B cell (primary cell): Measurements from ENCODE around the gene PMVK.

Experiments
- EZH2 ChIP-seq: IDR thresholded peaks from 2 replicates; pipeline ENCODE4 v1.6.1; 2012; ENCODE audit warnings: borderline replicate concordance, low read depth, mild to moderate bottlenecking, moderate library complexity, low read length; ENCODE audit not compliant: insufficient read depth, poor library complexity, severe bottlenecking
- TF ChIP-seq, protein P1 (sequence below): fragments of 200-600 bp; IDR thresholded peaks from one replicate; pipeline ENCODE4 v1.8.0; 2022; ENCODE audit warnings: antibody characterized with exemption, mild to moderate bottlenecking

DNA sequence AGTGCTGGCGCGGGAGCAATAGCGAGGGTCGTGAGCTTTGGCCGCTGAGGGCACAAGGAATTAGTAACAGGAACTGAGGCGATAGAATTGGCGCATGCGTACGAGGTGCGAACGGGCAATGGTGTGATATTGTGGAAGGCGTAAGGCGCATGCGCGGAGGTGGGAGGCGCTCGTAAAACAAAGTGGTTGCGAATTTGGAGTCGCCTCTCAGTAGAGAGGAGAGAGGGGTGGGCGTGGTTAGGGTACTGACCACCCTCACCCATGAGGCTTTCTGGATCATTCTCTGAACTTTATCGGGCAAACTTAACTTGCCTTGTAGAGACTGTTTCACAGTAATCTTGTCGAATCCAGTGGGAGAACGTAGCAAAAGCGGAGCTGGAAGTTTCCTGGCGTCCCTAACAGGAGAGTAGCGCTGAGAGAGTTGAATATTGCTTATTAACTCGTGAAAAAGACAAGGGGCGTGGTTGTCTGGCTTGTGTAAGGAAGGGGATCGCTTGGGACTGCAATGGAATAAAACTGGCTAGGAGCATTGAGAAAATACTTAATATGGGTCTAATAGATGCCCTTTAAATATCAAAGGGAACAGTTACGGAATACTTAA, 38.4 kb upstream of the PMVK start:
- TF ChIP-seq, protein P1, sequence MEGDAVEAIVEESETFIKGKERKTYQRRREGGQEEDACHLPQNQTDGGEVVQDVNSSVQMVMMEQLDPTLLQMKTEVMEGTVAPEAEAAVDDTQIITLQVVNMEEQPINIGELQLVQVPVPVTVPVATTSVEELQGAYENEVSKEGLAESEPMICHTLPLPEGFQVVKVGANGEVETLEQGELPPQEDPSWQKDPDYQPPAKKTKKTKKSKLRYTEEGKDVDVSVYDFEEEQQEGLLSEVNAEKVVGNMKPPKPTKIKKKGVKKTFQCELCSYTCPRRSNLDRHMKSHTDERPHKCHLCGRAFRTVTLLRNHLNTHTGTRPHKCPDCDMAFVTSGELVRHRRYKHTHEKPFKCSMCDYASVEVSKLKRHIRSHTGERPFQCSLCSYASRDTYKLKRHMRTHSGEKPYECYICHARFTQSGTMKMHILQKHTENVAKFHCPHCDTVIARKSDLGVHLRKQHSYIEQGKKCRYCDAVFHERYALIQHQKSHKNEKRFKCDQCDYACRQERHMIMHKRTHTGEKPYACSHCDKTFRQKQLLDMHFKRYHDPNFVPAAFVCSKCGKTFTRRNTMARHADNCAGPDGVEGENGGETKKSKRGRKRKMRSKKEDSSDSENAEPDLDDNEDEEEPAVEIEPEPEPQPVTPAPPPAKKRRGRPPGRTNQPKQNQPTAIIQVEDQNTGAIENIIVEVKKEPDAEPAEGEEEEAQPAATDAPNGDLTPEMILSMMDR: no peak
- no peak for TF ChIP-seq EZH2
